NCI-H226 (cell line): ENCODE results near the gene LENG8.
"Not testable (repeated sequence)": the region's sequence is repeated elsewhere in the genome, so short reads cannot be mapped to it uniquely, and the experiment has no call there.

ENCODE experiments used
- DNase-seq: peaks from one replicate; pipeline ENCODE4 v3.0.0-alpha.2; 2015

LENG8 gene

GRCh38 chr19:54489341-54489740 is 40.3 kb downstream of the LENG8 start:
- no peak for DNase-seq

GRCh38 chr19:54489766-54490165 is 40.8 kb downstream of the LENG8 start:
- no peak for DNase-seq

- DNase-seq = no peak
These were observed 43.6 kb downstream of the LENG8 start for GRCh38 chr19:54492568-54492967.

DNA sequence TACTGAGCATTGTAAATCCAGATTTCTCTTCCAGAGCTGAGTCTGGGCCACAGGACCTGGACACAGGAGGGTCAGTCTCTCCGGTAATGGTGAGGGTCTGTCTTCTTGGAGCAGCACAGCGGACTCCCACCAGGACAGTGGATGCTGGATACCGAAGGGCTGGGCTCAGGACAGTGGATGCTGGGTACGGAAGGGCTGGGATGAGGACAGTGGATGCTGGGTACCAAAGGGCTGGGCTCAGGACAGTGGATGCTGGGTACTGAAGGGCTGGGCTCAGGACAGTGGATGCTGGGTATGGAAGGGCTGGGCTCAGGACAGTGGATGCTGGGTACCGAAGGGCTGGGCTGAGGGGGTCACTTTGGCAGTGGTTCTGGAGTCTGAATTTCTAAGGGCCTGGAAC is 44.1 kb downstream of the LENG8 start:
- DNase-seq = not testable (repeated sequence)

DNA sequence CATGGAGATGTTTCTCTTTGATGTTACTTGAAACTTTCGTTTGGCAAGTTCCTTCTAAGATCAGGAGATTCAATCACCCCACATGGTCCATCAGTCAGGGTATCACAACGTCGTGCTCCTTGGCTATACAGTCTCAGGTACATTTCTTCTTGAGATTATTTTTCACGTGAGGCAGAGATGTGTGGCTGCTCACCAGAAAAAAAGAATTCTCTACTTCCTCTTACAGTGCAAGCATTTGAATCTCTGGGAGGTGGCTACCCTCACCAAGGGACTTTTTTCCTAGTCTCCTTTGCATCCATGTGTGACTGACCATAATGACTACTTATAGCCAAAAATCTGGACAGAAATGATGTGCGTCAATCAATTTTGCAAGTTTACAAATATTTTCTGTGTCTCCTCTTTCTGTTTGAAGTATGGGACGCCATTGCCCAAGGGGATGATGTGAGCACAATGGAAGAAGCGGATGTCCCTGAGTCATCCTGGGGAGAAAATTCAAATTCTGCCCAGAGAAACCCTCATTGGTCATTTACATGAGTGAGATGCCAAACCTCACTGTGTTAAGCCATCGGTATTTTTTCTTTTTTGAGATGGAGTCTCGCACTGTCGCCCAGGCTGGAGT is 45.1 kb downstream of the LENG8 start:
- DNase-seq = no peak

GRCh38 chr19:54495284-54495683 is 46.3 kb downstream of the LENG8 start:
- DNase-seq = not testable (repeated sequence)

DNA sequence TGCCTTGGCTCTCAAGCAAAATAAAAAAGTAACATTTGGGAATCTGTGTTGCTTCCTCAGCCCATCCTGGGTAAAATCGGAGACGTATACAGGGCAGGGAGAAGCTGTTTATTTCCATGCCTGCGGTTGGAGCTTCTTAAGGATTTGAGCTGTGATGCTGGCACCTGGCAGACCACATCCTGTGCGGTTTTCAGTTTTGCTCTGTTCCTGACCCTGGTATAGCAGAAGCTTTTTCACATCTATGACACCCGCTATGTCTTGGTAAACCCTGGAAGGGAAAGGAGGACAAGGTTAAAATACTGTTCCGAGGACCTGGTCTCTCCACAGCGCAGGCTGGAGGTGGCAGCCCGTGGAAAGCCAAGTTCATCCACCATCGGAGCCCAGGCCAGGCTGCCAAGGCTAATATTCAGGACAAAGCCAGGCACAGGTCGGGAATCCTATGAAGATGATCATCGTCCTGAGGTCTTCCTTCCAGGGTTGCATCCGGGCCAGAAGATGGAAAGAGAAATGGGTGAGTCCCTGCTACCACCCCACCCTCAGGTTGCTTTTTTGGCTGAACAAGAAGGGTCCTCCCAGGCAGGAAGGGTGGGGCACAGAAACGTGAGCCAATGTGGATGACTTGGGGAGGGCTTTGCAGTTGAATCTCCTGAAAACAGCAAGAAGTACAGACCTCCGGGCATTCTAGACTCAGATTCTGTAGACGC is 48.9 kb downstream of the LENG8 start:
- DNase-seq = not testable (repeated sequence)

GRCh38 chr19:54498451-54498772 is 49.4 kb downstream of the LENG8 start:
- not testable (repeated sequence) for DNase-seq

DNA sequence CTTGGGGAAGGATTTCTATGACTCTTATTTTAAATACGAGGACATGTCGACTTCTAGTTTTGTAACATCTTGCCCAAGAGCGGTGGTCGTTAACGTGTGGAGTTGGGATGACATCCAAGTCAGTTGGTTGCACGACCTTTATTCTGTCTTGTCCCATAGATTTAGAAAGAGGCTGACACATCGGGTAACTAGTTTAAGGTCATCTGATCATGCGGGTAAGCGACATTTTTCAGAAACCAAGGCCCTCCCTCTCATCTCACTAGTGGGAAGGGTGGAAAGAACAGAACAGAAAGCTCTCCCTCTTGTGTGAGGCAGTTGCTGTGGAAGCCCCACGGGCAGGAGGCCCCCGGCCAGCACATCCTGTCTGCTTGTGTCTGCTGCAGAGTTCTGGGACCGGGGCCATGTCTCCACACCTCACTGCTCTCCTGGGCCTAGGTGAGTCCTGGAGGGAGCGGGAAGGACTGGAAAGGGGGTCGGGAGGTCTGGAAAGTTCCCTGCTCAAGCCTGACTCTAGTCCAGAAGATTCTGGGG is 53.6 kb downstream of the LENG8 start, which contains the start of gene LAIR2:
Gene LAIR2, plus strand, starts transcription at position 314 of the 531 bp plus-strand sequence. Its CDS starts 88 bp downstream, at position 402.
- DNase-seq = no peak

DNA sequence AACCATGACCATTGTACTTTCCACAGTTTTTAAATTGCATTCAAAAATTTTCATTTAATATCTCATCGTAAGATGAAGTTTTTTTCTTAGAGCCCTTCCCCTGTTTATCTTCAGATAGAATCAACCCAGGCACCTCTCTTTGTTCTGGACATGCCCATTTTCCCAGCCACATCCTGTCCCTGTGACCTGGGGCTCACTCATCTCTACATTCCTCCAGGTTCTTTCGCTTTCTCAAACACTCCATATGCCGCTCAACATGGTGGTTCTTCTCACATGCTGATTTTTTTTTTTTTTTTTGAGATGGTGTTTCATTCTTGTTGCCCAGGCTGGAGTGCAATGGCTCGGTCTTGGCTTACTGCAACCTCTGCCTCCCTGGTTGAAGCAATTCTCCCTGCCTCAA is 56.5 kb downstream of the LENG8 start:
- not testable (repeated sequence) for DNase-seq

GRCh38 chr19:54506079-54506478 is 57.1 kb downstream of the LENG8 start:
- no peak for DNase-seq

GRCh38 chr19:54507038-54507717 is 58.2 kb downstream of the LENG8 start:
- not testable (repeated sequence) for DNase-seq

GRCh38 chr19:54507824-54508223 is 58.8 kb downstream of the LENG8 start:
- DNase-seq = no peak

GRCh38 chr19:54508487-54508886 is 59.5 kb downstream of the LENG8 start:
- not testable (repeated sequence) for DNase-seq

GRCh38 chr19:54509200-54509940 is 60.4 kb downstream of the LENG8 start:
- DNase-seq = not testable (repeated sequence)
